GM13977 (cell line): ENCODE measurements around the gene DTHD1.
A peak's percentile ranks its signal among the peaks of the same experiment; 100 is the strongest.

Experiments used
- DNase-seq: peaks from one replicate; pipeline ENCODE4 v3.0.0; 2012; ENCODE audit warnings: low spot score
- in situ Hi-C: fragments of 300-500 bp; cut with MboI; formaldehyde crosslinking; loops from one replicate; pipeline ENCODE4 v1.12.0; 2022; ENCODE audit warnings: low sequenced_read_pairs, low pct_unique_long_range_greater_than_20kb, mixed read lengths, inconsistent platforms; ENCODE audit not compliant: unreplicated experiment
- TF ChIP-seq, protein P1 (sequence below): IDR thresholded peaks from 2 replicates; pipeline ENCODE4 v1.5.1; 2012; ENCODE audit warnings: mild to moderate bottlenecking, control low read depth; ENCODE audit not compliant: insufficient read depth; ENCODE audit errors: extremely low read depth, missing control alignments

Gene DTHD1

GRCh38 chr4:36281384-36282106 lies at the start of gene DTHD1:
TSS of gene DTHD1 (plus strand) at chr4:36281616. CDS start at chr4:36281759, 143 bp downstream.
- TF ChIP-seq, protein P1, sequence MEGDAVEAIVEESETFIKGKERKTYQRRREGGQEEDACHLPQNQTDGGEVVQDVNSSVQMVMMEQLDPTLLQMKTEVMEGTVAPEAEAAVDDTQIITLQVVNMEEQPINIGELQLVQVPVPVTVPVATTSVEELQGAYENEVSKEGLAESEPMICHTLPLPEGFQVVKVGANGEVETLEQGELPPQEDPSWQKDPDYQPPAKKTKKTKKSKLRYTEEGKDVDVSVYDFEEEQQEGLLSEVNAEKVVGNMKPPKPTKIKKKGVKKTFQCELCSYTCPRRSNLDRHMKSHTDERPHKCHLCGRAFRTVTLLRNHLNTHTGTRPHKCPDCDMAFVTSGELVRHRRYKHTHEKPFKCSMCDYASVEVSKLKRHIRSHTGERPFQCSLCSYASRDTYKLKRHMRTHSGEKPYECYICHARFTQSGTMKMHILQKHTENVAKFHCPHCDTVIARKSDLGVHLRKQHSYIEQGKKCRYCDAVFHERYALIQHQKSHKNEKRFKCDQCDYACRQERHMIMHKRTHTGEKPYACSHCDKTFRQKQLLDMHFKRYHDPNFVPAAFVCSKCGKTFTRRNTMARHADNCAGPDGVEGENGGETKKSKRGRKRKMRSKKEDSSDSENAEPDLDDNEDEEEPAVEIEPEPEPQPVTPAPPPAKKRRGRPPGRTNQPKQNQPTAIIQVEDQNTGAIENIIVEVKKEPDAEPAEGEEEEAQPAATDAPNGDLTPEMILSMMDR = no peak
- DNase-seq = no peak
- in situ Hi-C loops = no loop called here

DNA sequence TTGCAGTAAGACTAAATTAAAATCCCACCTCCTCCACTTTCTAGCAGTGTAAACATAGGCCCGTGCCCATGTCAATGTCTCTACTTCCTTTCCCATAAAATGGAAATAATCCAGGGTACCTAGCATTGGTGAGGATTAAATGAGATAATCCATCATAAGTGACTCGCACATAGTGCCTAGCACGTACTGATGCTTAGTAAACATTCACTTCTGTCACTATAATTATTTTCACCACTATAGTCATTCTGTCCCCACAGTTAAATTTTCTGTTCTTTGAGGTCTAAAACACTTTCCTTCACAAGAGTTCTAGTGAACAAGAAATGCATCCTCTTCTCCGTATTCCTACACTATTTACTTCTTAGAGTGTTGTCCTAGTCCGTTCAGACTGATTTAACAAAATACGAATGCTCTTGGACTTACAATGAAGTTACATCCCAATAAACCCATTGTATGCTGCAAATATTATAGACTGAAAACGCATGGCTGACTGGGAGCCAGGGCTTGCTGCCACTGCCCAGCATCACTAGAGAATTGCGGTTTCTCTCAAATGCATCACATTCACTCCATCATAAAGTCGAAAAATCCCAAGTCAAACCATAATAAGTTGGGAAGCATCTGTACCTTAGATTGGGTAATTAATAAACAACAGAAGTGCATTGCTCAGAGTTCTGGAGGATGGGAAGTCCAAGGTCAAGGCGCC lies 47.7 kb upstream of the DTHD1 start:
- in situ Hi-C loops = no loop called here
- DNase-seq = no peak
- TF ChIP-seq, protein P1 = no peak

- TF ChIP-seq, protein P1 = no peak
- in situ Hi-C loops = no loop called here
- no peak for DNase-seq
Measured at GRCh38 chr4:36235306-36235705, 46.1 kb upstream of the DTHD1 start.

- in situ Hi-C loops = no loop called here
- DNase-seq = no peak
- TF ChIP-seq, protein P1 = no peak
Measured at GRCh38 chr4:36236159-36236558, 45.3 kb upstream of the DTHD1 start.

DNA sequence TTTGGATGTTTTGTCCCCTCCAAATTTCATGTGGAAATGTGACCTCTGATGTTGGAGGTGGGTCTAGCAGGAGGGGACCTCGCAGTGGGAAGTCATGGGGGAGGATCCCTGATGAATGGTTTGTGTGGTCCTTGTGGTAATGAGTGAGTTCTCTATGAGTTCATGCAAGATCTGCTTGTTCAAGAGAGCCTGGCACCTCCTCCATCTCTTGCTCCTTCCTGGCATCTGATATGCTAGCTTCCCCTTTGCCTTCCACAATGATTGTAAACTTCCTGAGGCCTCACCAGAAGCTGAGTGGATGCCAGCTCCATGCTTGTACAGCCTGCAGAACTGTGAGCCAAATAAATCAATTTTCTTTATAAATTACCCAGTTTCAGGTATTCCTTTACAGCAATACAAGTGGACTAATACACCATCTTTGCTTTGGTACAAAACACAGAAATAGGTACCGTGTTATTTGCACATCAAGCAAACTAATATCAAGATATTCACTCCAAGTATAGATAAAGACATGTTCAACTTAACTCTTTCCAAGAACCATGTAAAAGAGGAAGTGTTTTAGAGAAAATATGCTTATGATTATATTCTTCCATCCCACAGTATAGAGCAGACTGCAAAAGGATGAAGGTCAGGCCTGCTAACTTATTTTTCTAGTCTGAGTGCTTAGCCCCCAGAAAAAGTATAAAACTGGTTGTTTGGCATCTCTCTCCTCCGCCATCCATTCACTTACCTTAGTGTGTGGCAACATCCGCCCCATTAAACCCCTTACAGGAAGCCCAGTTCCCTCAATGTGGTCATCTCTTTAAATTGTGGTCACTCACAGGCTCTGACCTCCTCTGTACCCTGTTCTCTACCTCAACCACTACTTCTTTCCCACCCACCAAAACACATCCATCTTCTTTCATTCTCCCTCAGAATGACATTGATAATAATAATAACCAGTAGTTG lies 43.8 kb upstream of the DTHD1 start:
- TF ChIP-seq, protein P1 = no peak
- in situ Hi-C loops = no loop called here
- DNase-seq = no peak

GRCh38 chr4:36241771-36242170 lies 39.6 kb upstream of the DTHD1 start:
- in situ Hi-C loops = no loop called here
- peak; percentile 67 for DNase-seq
- TF ChIP-seq, protein P1 = no peak
